ENCODE results near the gene MTA1. TPM values are rescaled to one million over a fixed set of nuclear protein-coding genes. Genes with fewer than 3 reads are reported as not detected.

Gene MTA1
- total RNA-seq, 1 donor from 2014 or later: 192 TPM

DNA sequence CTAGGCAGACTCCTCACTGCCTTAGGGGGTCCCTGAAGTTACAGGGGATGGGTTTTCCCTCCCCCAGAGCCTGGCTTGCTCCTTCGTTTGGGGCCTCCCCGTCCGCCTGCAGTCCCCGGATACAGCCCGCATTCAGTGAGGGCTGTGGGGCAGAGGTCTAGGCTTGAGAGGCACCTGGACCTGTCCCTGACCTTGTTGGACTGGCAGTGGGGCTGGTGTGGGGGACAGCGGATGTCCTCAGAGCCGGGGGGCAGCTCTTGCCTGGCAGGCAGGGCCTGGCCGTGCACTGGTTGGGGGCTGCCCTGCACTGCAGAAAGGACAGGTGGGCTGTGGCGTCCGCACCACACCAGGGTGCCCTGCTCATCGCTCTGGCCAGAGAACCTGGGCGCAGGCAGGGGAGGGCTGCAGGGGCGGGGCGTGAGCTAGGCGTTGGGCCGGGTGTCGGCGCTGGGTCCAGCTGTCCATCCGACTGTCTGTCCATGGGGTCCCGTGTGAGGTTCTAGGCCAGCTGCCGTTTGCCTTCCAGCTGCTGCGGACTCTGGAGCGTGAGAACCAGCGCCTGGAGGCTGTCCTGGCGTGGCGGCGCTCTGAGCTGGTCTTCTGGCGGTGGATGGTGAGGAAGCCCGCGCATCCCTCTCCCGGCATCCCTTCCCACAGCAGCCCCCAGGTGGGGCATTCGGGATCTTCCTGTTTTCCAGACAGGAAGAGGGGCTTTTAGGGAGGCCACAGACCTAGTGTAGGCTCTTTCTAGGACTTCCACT lies 77.4 kb downstream of the MTA1 start:
- Histone ChIP-seq H3K27ac (replicated peaks) (no peak overlapping the region), H3K9me3 (replicated peaks) (no peaks in the 10 kb centered on the region), H3K36me3 (peaks cover 9% of the 10 kb centered on the region), H3K4me1 (peaks cover 24% of the 10 kb centered on the region), H3K4me3 (no peak overlapping the region), H3K27me3 (ENCODE audit: low read depth) (no peaks in the 10 kb centered on the region)
- no peak for DNase-seq
- TF ChIP-seq, protein P1, sequence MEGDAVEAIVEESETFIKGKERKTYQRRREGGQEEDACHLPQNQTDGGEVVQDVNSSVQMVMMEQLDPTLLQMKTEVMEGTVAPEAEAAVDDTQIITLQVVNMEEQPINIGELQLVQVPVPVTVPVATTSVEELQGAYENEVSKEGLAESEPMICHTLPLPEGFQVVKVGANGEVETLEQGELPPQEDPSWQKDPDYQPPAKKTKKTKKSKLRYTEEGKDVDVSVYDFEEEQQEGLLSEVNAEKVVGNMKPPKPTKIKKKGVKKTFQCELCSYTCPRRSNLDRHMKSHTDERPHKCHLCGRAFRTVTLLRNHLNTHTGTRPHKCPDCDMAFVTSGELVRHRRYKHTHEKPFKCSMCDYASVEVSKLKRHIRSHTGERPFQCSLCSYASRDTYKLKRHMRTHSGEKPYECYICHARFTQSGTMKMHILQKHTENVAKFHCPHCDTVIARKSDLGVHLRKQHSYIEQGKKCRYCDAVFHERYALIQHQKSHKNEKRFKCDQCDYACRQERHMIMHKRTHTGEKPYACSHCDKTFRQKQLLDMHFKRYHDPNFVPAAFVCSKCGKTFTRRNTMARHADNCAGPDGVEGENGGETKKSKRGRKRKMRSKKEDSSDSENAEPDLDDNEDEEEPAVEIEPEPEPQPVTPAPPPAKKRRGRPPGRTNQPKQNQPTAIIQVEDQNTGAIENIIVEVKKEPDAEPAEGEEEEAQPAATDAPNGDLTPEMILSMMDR (IDR thresholded peaks at IDR 0.05; ENCODE audit: borderline replicate concordance): no peak
- intact Hi-C loops (cut with micrococcal nuclease): no loop called here

DNA sequence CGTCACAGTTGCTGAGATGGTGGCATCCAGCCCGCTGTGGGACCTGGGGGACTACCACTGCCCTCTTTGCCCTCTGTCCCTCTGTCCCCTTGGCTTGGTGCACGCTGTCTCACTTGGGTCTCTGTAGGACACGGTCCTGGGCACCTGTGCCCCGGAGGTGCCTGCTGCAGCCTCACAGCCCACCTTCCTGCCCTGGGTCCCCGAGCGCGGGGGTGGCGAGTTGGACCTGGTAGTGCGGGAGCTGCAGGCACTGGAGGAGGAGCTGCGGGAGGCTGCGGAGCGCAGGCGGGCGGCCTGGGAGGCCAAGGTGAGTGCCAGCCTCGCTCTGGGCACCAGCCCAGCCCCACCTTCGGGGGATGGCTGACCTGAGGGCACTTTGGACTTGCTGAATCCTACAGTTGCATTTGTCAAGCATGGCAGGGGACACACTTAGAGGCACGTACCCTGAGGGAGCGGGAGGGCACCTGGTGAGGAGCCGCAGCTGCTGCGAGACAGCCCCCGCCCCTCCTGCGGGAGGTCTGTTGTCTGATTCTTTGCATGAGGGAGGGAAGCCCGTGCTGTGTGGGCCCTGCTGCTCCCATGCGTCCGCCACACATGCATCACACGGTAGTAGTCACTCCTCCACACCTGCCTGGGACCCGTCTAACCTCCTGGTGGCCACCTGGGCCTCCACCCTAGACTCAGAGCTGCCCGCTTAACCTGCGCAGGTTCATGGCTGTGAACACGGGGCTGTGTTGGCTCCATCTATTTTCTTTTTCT lies 78.2 kb downstream of the MTA1 start:
- no peak overlapping the region for H3K4me3 ChIP-seq
- H3K36me3 ChIP-seq: peaks cover 9% of the 10 kb centered on the region
- H3K9me3 ChIP-seq (replicated peaks): no peaks in the 10 kb centered on the region
- no peaks in the 10 kb centered on the region for H3K27me3 ChIP-seq (ENCODE audit: low read depth)
- no peak overlapping the region for H3K27ac ChIP-seq (replicated peaks)
- TF ChIP-seq, protein P1 (IDR thresholded peaks at IDR 0.05; ENCODE audit: borderline replicate concordance): no peak
- H3K4me1 ChIP-seq: peaks cover 16% of the 10 kb centered on the region
- peak; percentile 13 for DNase-seq
- intact Hi-C loops (cut with micrococcal nuclease): no loop called here

DNA sequence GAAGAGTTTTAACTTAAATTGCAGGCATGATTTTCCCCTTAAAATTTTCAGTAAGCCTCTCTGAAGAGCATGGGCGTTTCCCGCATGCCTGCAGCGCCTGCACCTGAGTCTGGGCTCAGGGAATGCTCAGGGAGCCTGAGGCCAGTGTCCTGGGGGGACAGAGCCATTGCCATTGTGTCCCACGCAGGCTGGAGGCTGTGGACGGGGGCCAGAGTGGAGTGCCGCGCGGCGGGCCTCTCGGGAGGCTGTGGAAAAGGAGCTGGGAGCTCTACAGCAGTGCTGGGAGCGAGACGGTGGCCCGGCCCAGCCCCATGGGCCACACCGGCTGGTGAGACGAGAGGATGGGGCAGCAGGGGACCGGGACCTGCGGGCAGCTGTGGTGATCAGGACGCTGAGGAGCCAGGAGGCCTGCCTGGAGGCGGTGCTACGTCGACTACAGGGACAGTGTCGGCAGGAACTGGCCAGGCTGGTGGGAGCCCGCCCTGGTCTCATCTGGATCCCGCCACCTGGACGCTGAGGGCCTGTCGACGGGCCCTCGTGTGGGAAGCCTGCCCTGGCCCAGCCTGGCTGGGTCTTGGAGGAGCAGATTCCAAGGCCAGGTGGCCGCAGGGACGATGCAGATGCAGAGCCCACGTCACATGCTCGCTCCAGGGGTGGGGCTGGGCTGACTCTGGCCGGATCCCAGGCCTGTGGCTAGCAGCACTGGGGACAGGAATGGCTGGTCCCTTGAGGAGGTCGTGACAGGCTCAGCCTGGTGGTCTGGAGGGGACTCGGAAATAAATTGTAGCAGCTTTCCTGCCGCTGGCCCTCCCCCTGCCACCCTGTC lies 79.0 kb downstream of the MTA1 start:
- intact Hi-C loops (cut with micrococcal nuclease): no loop called here
- Histone ChIP-seq H3K27me3 (ENCODE audit: low read depth) (no peaks in the 10 kb centered on the region), H3K4me3 (no peak overlapping the region), H3K4me1 (peaks cover 14% of the 10 kb centered on the region), H3K9me3 (replicated peaks) (no peaks in the 10 kb centered on the region), H3K27ac (replicated peaks) (no peak overlapping the region), H3K36me3 (peaks cover 9% of the 10 kb centered on the region)
- DNase-seq: no peak
- TF ChIP-seq, protein P1 (IDR thresholded peaks at IDR 0.05; ENCODE audit: borderline replicate concordance): no peak

DNA sequence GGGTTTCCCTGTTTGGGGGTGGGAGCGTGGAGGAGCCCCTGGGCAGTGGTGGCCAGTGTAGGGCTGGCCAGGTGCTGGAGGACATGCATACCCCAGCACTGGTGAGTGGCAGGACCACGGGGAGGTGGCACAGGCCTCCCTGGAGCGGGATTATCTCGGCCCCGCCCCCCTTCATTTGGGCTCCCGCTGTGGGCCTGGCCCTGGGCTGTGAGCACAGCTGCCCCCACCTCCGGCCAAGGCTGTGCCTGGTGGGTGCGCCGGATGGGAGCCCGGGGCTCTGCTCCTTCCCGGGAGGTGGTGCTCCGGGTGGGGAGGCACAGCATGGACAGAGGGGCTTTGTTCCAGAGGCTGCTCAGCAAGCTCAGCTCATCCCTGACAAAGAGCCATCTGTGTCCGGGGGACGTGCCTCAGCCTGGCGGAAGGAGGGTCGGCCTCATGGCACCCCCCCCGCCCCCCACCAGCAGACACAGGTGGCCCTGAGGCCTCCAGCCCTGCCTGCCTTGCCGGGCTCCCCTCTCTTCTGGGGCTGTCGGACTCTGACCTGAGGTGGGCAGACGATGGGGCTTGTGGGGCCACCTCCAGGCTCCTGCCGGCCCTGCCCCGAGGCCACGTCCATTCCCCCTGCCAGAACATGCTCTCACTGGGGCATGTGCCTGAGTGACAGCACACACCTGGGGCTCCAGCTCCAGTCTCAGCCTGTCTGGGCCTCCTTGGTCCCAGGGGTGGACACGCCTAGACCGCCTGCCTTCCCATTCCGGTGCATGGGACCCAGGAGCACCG lies 79.8 kb downstream of the MTA1 start:
- H3K27ac ChIP-seq (replicated peaks): no peak overlapping the region
- no peak for DNase-seq
- no peaks in the 10 kb centered on the region for H3K9me3 ChIP-seq (replicated peaks)
- TF ChIP-seq, protein P1 (IDR thresholded peaks at IDR 0.05; ENCODE audit: borderline replicate concordance): no peak
- no peak overlapping the region for H3K4me3 ChIP-seq
- no peaks in the 10 kb centered on the region for H3K27me3 ChIP-seq (ENCODE audit: low read depth)
- peaks cover 14% of the 10 kb centered on the region for H3K4me1 ChIP-seq
- intact Hi-C loops (cut with micrococcal nuclease): no loop called here
- peaks cover 9% of the 10 kb centered on the region for H3K36me3 ChIP-seq

Data from left ventricle myocardium inferior (tissue), 1 donor.